Coronary artery (tissue), 2 donors: Measurements from ENCODE around the gene TTLL11.
"Not testable (repeated sequence)": the region's sequence is repeated elsewhere in the genome, so short reads cannot be mapped to it uniquely, and the experiment has no call there.

ENCODE experiments used
- DNase-seq: peaks from one replicate; pipeline ENCODE4 v3.0.0-alpha.2; 2017; ENCODE audit warnings: low spot score
- H3K27ac ChIP-seq, 2 donors: fragments of 200-600 bp; sonication (generic); one replicate each; pipeline ENCODE4 v1.5.1; 2016 to 2019
- H3K4me3 ChIP-seq: fragments of 200-600 bp; sonication (generic); 2 replicates; pipeline ENCODE4 v1.5.1; 2016; ENCODE audit warnings: mild to moderate bottlenecking, moderate library complexity
- TF ChIP-seq, protein P1 (sequence below): fragments of 200-600 bp; sonication (generic); IDR thresholded peaks from one replicate; pipeline ENCODE4 v1.5.1; 2019; ENCODE audit warnings: antibody characterized with exemption

The TTLL11 gene

DNA sequence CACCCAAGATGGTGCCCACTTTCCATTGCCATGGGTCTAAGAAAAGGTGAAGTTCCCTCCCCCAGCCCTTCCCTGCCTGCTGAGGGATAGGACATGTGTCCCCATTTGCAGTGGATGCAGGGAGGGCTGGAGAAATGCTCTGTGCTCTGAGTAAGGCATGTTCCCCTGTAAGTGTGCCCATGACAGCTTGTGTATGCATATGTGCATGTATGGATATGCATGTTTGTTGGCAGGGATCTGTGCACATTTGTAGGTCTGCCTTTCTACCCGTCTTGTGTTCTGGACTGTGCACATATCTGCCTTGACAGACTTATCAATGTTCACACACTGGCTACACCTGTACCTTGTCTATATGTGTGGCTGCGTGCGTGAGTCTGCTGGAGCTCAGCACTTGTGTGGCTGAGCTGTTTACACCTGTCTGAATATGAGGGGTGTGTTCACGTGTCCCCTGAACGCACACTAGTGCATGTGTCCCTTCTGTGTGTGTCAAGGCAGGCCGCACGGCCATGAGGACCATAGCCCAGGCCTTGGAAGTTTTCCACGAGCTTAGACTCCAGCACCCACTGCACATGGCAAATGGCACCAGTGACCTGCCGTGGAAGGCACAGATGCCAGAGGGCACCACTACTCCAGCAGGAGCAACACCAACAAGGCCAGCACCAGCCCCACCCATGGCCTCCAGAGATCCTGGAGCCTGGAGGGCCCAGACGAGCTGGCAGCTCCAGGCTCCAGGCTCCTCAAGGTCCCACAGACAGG is 27.4 kb upstream of the TTLL11 start:
- no peak for DNase-seq
- TF ChIP-seq, protein P1, sequence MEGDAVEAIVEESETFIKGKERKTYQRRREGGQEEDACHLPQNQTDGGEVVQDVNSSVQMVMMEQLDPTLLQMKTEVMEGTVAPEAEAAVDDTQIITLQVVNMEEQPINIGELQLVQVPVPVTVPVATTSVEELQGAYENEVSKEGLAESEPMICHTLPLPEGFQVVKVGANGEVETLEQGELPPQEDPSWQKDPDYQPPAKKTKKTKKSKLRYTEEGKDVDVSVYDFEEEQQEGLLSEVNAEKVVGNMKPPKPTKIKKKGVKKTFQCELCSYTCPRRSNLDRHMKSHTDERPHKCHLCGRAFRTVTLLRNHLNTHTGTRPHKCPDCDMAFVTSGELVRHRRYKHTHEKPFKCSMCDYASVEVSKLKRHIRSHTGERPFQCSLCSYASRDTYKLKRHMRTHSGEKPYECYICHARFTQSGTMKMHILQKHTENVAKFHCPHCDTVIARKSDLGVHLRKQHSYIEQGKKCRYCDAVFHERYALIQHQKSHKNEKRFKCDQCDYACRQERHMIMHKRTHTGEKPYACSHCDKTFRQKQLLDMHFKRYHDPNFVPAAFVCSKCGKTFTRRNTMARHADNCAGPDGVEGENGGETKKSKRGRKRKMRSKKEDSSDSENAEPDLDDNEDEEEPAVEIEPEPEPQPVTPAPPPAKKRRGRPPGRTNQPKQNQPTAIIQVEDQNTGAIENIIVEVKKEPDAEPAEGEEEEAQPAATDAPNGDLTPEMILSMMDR, result no peak
- H3K4me3 ChIP-seq, result no peak overlapping the region
- no peak overlapping the region for H3K27ac ChIP-seq

DNA sequence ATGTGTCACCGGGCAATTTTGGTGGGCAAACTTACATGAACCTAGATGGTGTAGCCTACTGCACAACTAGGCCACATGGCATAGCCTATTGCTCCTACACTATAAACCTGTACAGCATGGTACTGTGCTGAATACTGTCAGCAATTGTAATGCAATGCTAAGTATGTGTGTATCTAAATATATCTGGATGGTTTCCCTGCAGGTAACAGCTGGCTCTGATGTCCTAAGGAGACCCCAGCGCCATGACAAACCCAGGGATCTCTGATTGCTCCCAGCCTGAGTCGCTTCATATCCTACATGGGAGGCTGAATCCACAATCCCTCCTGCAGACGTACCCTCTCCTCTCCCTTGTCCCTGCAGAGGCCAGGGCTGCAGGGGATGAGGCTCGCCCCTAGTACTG is 26.6 kb upstream of the TTLL11 start:
- no peak for DNase-seq
- Histone ChIP-seq H3K4me3 (no peak overlapping the region), H3K27ac (no peak overlapping the region)
- TF ChIP-seq, protein P1, result no peak

DNA sequence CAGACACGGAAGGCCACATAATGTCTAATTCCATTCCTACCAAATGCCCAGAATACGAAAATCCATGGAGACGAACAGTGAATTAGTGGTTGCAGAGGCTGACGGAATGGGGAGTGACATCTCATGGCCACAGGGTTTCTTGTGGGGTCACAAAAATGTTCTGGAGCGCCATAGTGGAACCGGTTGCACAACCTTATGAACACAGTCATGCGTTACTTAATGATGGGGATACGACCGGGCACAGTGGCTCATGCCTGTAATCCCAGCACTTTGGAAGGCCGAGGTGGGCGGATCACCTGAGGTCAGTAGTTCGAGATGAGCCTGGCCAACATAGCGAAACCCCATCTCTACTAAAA is 26.0 kb upstream of the TTLL11 start:
- no peak overlapping the region for H3K4me3 ChIP-seq
- TF ChIP-seq, protein P1, result no peak
- no peak overlapping the region for H3K27ac ChIP-seq
- no peak for DNase-seq

DNA sequence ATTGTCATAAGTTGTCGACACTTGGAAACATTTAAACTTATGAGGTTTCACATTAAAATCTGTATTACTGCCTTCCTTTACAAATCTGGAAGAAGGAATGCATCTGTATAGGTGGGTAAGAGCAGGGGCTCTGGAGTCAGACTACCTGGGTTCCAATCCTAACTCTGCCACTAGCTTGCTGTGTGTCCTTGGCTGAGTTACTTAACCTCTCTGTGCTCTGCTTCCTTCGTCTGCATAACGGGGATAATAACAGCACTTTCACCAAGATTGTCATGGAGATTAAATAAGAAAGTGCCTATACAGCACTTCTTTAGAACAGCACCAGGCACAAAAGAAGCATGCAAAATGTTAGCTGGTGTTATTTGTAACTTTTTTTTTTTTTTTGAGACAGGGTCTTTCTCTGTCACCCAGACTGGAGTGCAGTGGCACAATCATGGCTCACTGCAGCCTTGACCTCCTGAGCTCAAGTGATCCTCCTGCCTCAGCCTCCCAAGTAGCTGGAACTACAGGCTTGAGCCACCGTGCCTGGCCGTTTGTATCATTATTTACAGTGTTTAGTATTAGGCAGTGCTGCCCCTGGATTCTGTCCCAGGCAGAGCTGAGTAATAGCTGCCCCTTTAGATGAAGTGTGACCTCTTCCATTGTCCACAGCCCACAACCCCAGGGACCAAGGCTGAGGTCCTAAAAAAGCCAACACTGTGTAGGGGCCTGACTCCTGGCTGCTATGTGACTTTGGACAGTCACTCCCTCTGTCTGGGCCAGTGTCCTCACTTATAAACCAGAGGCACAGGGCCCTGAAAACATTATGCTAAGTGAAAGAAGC is 25.4 kb upstream of the TTLL11 start:
- TF ChIP-seq, protein P1, result no peak

DNA sequence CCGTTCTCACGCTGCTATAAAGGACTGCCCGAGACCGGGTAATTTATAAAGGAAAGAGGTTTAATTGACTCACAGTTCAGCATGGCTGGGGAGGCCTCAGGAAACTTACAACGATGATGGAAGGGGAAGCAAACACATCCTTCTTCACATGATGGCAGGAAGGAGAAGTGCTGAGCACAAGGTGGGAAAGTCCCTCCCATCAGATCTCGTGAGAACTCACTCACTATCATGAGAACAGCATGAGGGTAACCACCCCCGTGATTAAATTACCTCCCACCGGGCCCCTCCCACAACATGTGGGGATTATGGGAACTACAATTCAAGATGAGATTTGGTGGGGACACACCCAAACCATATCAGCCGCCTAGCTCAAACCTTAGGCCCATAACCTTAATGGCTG is 24.1 kb upstream of the TTLL11 start:
- not testable (repeated sequence) for H3K27ac ChIP-seq, DNase-seq, H3K4me3 ChIP-seq

More for the DNA sequence above, 25.4 kb upstream of the TTLL11 start:
- H3K4me3 ChIP-seq, result no peak overlapping the region
- no peak for DNase-seq
- no peak overlapping the region for H3K27ac ChIP-seq

DNA sequence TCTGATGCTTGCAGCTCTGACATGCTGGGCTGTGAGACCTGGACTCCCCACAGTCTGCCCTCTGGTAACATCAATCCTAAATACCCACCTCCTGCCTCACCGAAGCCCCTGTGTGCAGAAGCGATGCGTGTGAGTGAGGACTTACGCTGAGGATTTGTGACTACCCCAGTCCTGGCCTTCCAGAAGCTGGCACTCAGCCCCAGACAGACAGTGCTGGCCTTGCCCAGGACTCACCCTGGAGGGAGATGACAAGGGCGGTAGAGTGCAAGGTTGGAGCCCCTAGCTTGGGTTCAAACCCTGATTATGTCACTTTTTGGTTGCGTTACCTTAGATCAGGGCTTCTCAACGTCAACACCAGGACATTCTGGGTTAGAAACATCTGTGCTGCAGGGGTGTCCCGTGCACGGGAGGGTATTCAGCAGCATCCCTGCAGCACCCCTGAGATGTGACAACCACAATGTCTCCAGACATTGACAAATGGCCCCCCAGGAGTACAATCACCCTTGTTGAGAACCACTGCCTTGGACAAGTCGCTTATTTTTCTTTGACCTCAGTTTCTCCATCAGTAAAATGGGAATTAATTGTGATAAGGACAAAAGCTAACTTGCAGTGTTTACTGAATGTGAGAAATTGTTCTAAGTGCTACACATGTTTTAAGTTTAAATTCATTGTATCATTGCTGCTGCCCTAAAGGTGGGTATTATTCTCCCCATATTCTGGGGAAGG is 23.5 kb upstream of the TTLL11 start:
- TF ChIP-seq, protein P1, result no peak
- Histone ChIP-seq H3K27ac (no peak overlapping the region), H3K4me3 (no peak overlapping the region)
- no peak for DNase-seq

DNA sequence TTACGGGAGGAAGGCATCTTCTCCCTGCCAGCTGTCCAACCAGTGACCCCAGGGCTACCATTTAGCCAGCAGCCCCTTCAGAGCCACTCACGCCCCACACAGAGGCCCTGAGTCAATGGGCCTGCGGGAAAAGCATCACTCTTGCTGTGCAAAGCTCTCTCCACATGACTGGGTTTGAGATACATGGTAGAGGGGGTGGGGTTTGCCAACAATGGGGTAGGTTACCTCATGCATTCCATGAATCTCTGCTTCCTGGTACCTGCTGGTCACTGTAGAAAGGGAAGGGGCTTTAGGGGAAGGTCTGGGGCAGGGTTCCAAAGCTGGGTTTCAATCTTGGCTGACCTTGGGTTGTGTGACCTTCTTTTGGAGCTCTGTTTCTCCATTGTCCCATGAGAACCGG is 22.9 kb upstream of the TTLL11 start:
- no peak overlapping the region for H3K27ac ChIP-seq
- TF ChIP-seq, protein P1, result no peak
- no peak overlapping the region for H3K4me3 ChIP-seq
- no peak for DNase-seq
